Trophoblast cell (in vitro differentiated cells and primary cell): ENCODE results near the gene BRSK1.
A peak's percentile ranks its signal among the peaks of the same experiment; 100 is the strongest.

Source experiments
- DNase-seq, 2 donors: peaks; one replicate each; pipeline ENCODE4 v3.0.0-alpha.2; 2016
- H2AFZ ChIP-seq: 2 replicates; pipeline ENCODE4 v1.6.1; 2013; ENCODE audit warnings: low read length, moderate library complexity, mild to moderate bottlenecking; ENCODE audit not compliant: insufficient read depth, poor library complexity
- H2AK5ac ChIP-seq: 2 replicates; pipeline ENCODE4 v1.6.1; 2013; ENCODE audit warnings: mild to moderate bottlenecking, low read length
- H2BK120ac ChIP-seq: 2 replicates; pipeline ENCODE4 v1.6.1; 2013; ENCODE audit warnings: low read length, mild to moderate bottlenecking, moderate library complexity; ENCODE audit not compliant: insufficient read depth, poor library complexity
- H2BK12ac ChIP-seq: 2 replicates; pipeline ENCODE4 v1.6.1; 2013; ENCODE audit warnings: mild to moderate bottlenecking, low read length, moderate library complexity
- H2BK5ac ChIP-seq: 2 replicates; pipeline ENCODE4 v1.6.1; 2013; ENCODE audit warnings: low read length, low read depth, moderate library complexity, mild to moderate bottlenecking; ENCODE audit not compliant: poor library complexity
- H3K14ac ChIP-seq: 2 replicates; pipeline ENCODE4 v1.6.1; 2013; ENCODE audit warnings: mild to moderate bottlenecking, low read length
- H3K18ac ChIP-seq: 2 replicates; pipeline ENCODE4 v1.6.1; 2013; ENCODE audit warnings: mild to moderate bottlenecking, low read length
- H3K23ac ChIP-seq: 2 replicates; pipeline ENCODE4 v1.6.1; 2013; ENCODE audit warnings: low read length
- H3K27ac ChIP-seq: 2 replicates; pipeline ENCODE4 v1.5.1; 2013; ENCODE audit warnings: low read depth, mild to moderate bottlenecking, inconsistent platforms, low read length, moderate library complexity
- H3K27me3 ChIP-seq: 2 replicates; pipeline ENCODE4 v1.6.1; 2013; ENCODE audit warnings: inconsistent platforms, mild to moderate bottlenecking, low read length, moderate library complexity; ENCODE audit not compliant: insufficient read depth
- H3K36me3 ChIP-seq, 2 experiments: 1 replicate in 1 of 2; 2 replicates in 1 of 2; pipeline ENCODE4 v1.6.1; 2013; ENCODE audit warnings: low read length in 2 of 2, mild to moderate bottlenecking in 2 of 2, moderate library complexity in 1 of 2; ENCODE audit not compliant: insufficient read depth in 2 of 2, control insufficient read depth in 1 of 2
- H3K4ac ChIP-seq: 2 replicates; pipeline ENCODE4 v1.6.1; 2013; ENCODE audit warnings: low read depth, mild to moderate bottlenecking, low read length, moderate library complexity
- H3K4me1 ChIP-seq, 2 experiments: 1 replicate in 1 of 2; 2 replicates in 1 of 2; pipeline ENCODE4 v1.6.1; 2013; ENCODE audit warnings: low read length in 2 of 2, mild to moderate bottlenecking in 2 of 2, moderate library complexity in 1 of 2; ENCODE audit not compliant: insufficient read depth in 2 of 2, control insufficient read depth in 1 of 2
- H3K4me2 ChIP-seq: 2 replicates; pipeline ENCODE4 v1.6.1; 2013; ENCODE audit warnings: inconsistent platforms, mild to moderate bottlenecking, low read length, moderate library complexity
- H3K4me3 ChIP-seq: 2 replicates; pipeline ENCODE4 v1.5.1; 2013; ENCODE audit warnings: mild to moderate bottlenecking, low read depth, low read length, inconsistent platforms
- H3K79me1 ChIP-seq: one replicate; pipeline ENCODE4 v1.6.1; 2013; ENCODE audit warnings: low read length
- H3K79me2 ChIP-seq: 2 replicates; pipeline ENCODE4 v1.6.1; 2013; ENCODE audit warnings: low read length, mild to moderate bottlenecking; ENCODE audit not compliant: control insufficient read depth, insufficient read depth, poor library complexity
- H3K9ac ChIP-seq: 2 replicates; pipeline ENCODE4 v1.6.1; 2013; ENCODE audit warnings: mild to moderate bottlenecking, low read length
- H3K9me3 ChIP-seq: 2 replicates; pipeline ENCODE4 v1.6.1; 2013; ENCODE audit warnings: low read depth, mild to moderate bottlenecking, control low read depth, inconsistent platforms, low read length; ENCODE audit not compliant: insufficient read depth
- H4K12ac ChIP-seq: 2 replicates; pipeline ENCODE4 v1.6.1; 2013; ENCODE audit warnings: low read depth, mild to moderate bottlenecking, low read length, moderate library complexity
- H4K8ac ChIP-seq: 2 replicates; pipeline ENCODE4 v1.6.1; 2013; ENCODE audit warnings: low read depth, mild to moderate bottlenecking, low read length, moderate library complexity
- H4K91ac ChIP-seq: one replicate; pipeline ENCODE4 v1.6.1; 2013; ENCODE audit warnings: low read depth, mild to moderate bottlenecking, low read length, moderate library complexity
- WGBS: extraction: QIAGEN DNeasy Blood & Tissue Kit; methylation state at CpG from one replicate; pipeline ENCODE4 v1.1.7; 2013; ENCODE audit warnings: missing lambda C conversion rate; ENCODE audit not compliant: insufficient read length, insufficient coverage; ENCODE audit errors: extremely low coverage; 5-methylcytosine and 5-hydroxymethylcytosine counted together

Gene BRSK1

DNA sequence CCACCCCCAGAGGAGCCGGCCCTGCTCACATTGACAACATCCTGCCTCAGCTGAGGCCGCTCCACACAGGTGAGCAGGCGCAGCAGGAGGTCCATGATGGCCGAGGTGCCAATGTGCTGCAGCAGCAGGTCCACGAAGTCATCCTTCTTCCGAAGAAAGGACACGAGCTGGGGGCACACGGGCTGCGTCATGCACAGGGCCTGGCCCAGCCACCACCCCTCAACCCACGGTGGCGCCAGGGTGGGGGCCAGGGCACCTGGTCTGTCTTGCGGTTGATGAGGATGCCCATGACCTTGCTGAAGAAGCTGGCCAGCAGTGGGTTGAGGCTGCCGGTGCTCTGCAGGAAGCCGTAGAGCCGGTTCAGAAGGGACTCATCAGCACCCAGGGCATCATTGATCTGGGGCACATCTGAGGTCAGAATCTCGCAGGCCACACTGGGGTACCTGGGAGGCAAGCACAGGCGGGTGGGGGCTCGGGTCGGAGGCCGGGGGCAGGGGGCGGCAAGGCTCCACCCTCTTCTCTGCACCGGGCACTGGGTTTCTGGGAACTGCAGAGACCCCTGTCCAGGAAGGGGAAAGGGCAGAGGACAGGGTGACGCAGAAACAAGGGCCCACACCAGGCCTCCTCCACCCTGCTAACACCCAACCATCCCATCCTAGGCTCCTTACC lies 38.4 kb upstream of the BRSK1 start:
- Histone ChIP-seq H2BK120ac (no peak overlapping the region), H2AK5ac (no peak overlapping the region), H3K23ac (no peak overlapping the region), H3K4me1 (peaks cover 27 to 29% of the 10 kb centered on the region in 2 experiments), H3K14ac (no peak overlapping the region), H4K12ac (no peak overlapping the region), H3K4ac (no peak overlapping the region), H3K27ac (no peak overlapping the region), H3K18ac (no peak overlapping the region), H3K27me3 (no peaks in the 10 kb centered on the region), H3K79me1 (no peaks in the 10 kb centered on the region), H3K9me3 (peaks cover 3% of the 10 kb centered on the region), H3K79me2 (peaks cover 1% of the 10 kb centered on the region), H3K9ac (no peak overlapping the region), H2BK5ac (no peak overlapping the region), H3K36me3 (peaks cover 56 to 59% of the 10 kb centered on the region in 2 experiments), H2BK12ac (no peak overlapping the region), H4K8ac (no peak overlapping the region), H4K91ac (no peak overlapping the region), H3K4me2 (no peak overlapping the region), H3K4me3 (no peak overlapping the region), H2AFZ (no peak overlapping the region)
- WGBS, result no CpG with 5 or more reads among the region's 23 CpGs
- no peak for DNase-seq

DNA sequence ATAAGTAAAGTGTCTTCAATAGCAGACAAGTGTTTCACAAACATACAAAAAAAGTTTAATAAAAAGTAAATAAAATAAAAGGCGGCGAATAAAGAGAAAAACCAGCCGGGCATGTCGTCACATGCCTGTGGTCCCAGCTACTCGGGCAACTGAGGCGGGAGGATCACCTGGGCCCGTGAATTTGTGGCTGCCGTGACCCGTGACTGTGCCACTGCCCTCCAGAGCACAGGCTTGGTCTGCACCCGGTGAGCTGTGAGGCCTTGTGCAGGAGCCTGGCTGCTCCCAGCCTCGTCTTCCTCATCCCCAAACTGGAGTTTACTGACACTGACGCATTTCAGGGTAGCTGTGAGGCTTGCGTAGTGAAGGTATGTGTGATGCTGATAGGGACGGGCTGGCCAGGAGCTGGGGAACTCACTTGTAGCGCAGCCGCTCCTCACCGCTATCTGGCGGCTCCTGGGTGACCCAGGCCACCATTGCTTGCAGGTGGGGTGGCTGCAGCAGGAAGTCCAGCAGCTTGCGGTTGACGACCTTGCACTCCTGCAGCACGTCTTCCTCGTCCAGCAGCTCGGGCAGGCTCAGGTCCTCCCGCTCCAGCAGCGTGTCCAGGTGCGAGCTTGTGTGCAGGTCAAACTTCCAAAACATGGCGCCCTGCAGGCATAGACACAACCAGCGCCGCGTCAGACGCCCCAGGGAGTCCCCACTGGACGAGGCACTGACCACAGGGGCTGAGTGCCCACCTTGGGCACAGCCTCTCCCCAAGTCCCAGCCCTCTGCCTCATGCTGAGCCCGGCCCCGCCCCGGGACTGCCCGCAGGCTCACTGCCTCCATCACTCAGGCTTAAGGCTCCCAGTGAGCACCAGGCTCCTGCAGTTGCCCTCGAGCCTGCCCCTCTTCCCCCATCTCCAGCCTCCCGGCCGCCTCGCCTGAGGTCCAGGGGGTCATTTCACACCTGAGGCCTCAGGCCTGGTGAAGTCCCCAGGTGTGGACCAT lies 37.0 kb upstream of the BRSK1 start:
- H2AFZ ChIP-seq, result no peak overlapping the region
- H2BK120ac ChIP-seq, result no peak overlapping the region
- no peak overlapping the region for H3K4me3 ChIP-seq
- H2BK5ac ChIP-seq, result no peak overlapping the region
- no peaks in the 10 kb centered on the region for H3K79me1 ChIP-seq
- no peak overlapping the region for H3K23ac ChIP-seq
- peaks cover 8% of the 10 kb centered on the region for H3K79me2 ChIP-seq
- H4K12ac ChIP-seq, result no peak overlapping the region
- DNase-seq, result no peak
- no peak overlapping the region for H2BK12ac ChIP-seq
- no peak overlapping the region for H3K4me2 ChIP-seq
- peak overlapping the region; percentile 30 for H3K18ac ChIP-seq
- H3K4me1 ChIP-seq, result peaks cover 40 to 43% of the 10 kb centered on the region in 2 experiments
- no peak overlapping the region for H4K91ac ChIP-seq
- H3K36me3 ChIP-seq, result peaks cover 43 to 49% of the 10 kb centered on the region in 2 experiments
- no peak overlapping the region for H4K8ac ChIP-seq
- H3K27me3 ChIP-seq, result no peaks in the 10 kb centered on the region
- H3K9ac ChIP-seq, result no peak overlapping the region
- WGBS, result no CpG with 5 or more reads among the region's 40 CpGs
- no peak overlapping the region for H3K27ac ChIP-seq
- H2AK5ac ChIP-seq, result no peak overlapping the region
- H3K14ac ChIP-seq, result no peak overlapping the region
- no peaks in the 10 kb centered on the region for H3K9me3 ChIP-seq
- H3K4ac ChIP-seq, result peak overlapping the region; percentile 5

DNA sequence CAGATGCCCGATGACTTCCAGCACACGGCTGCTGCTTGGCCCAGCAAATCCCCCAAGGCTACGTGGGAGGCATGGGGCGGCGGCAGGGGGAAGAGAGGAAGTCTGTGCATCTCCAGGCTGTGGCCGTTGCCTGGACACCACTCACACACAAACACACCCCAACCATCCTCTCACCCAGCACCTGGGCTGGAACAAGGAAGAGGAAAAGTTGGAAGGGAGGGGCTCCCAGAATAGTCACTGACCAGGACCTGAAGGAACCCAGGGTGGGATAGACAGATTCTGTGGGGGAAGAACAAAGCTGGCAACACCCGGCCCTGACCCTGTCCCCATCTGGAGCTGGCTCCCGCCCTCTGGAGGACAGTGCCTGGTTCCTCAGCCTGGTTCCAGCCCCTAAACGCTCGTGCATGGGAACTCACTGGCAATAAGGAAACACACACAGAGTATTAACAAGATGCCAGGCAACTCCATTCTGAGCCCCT lies 36.1 kb upstream of the BRSK1 start:
- H4K8ac ChIP-seq, result no peak overlapping the region
- H3K4me2 ChIP-seq, result no peak overlapping the region
- no peak overlapping the region for H3K9ac ChIP-seq
- no peaks in the 10 kb centered on the region for H3K79me1 ChIP-seq
- H2BK5ac ChIP-seq, result no peak overlapping the region
- peaks cover 41 to 44% of the 10 kb centered on the region in 2 experiments for H3K4me1 ChIP-seq
- H3K79me2 ChIP-seq, result peaks cover 8% of the 10 kb centered on the region
- H3K36me3 ChIP-seq, result peaks cover 34 to 40% of the 10 kb centered on the region in 2 experiments
- H3K27ac ChIP-seq, result no peak overlapping the region
- no peak overlapping the region for H2AFZ ChIP-seq
- H2BK12ac ChIP-seq, result no peak overlapping the region
- no peak overlapping the region for H3K14ac ChIP-seq
- WGBS, result no CpG with 5 or more reads among the region's 10 CpGs
- no peak overlapping the region for H4K91ac ChIP-seq
- no peaks in the 10 kb centered on the region for H3K9me3 ChIP-seq
- H3K18ac ChIP-seq, result no peak overlapping the region
- H3K23ac ChIP-seq, result no peak overlapping the region
- H2AK5ac ChIP-seq, result no peak overlapping the region
- H3K4ac ChIP-seq, result no peak overlapping the region
- no peak overlapping the region for H3K4me3 ChIP-seq
- DNase-seq, result peak in 1 of 2 donors; percentile 12
- H4K12ac ChIP-seq, result no peak overlapping the region
- no peak overlapping the region for H2BK120ac ChIP-seq
- no peaks in the 10 kb centered on the region for H3K27me3 ChIP-seq

- Histone ChIP-seq H2BK12ac (no peak overlapping the region), H3K4me1 (peaks cover 41 to 44% of the 10 kb centered on the region in 2 experiments), H3K79me1 (no peaks in the 10 kb centered on the region), H3K79me2 (peaks cover 8% of the 10 kb centered on the region), H3K27ac (no peak overlapping the region), H2BK120ac (no peak overlapping the region), H3K23ac (no peak overlapping the region), H3K18ac (no peak overlapping the region), H2BK5ac (no peak overlapping the region), H4K12ac (no peak overlapping the region), H2AK5ac (no peak overlapping the region), H3K9ac (no peak overlapping the region), H3K4me2 (no peak overlapping the region), H3K14ac (no peak overlapping the region), H3K9me3 (no peaks in the 10 kb centered on the region), H2AFZ (no peak overlapping the region), H4K91ac (no peak overlapping the region), H3K36me3 (peaks cover 34 to 37% of the 10 kb centered on the region in 2 experiments), H3K4ac (no peak overlapping the region), H3K27me3 (no peaks in the 10 kb centered on the region), H3K4me3 (no peak overlapping the region), H4K8ac (no peak overlapping the region)
- DNase-seq, result no peak
- WGBS, result no CpG with 5 or more reads among the region's 10 CpGs
These were observed 35.6 kb upstream of the BRSK1 start for GRCh38 chr19:55248166-55248675.
